Measurements from ENCODE around the gene DYNLL1.

DYNLL1 gene

GRCh38 chr12:120470150-120470784 is 25.6 kb upstream of the DYNLL1 start:
- Histone ChIP-seq H3K36me3 (ENCODE audit: control insufficient read depth in 4 of 4, insufficient read depth in 4 of 4, low read length in 3 of 4) (peaks cover 5 to 20% (median 12%) of the 10 kb centered on the region in 4 experiments), H3K4me3 (ENCODE audit: control insufficient read depth in 1 of 7, extremely low read depth in 1 of 7, insufficient read depth in 4 of 7, low read depth in 2 of 7, low read length in 6 of 7) (peak overlapping the region; percentile 64 to 97 (median 93)), H3K4me1 (ENCODE audit: control extremely low read depth in 1 of 4, control insufficient read depth in 4 of 4, insufficient read depth in 4 of 4, low read length in 3 of 4) (peaks cover 7 to 56% (median 33%) of the 10 kb centered on the region in 4 experiments), H3K9me3 (ENCODE audit: control extremely low read depth in 1 of 5, control insufficient read depth in 4 of 5, insufficient read depth in 2 of 5, low read depth in 1 of 5, low read length in 4 of 5) (no peaks in the 10 kb centered on the region), H3K27me3 (replicated peaks in 2 of 5; ENCODE audit: control insufficient read depth in 4 of 5, insufficient read depth in 5 of 5, low read length in 4 of 5) (no peaks in the 10 kb centered on the region), H3K27ac (ENCODE audit: insufficient read depth in 1 of 2, low read depth in 1 of 2, low read length in 2 of 2, poor library complexity in 1 of 2, severe bottlenecking in 2 of 2) (peak overlapping the region; percentile 50 to 95)
- ChIA-PET CTCF (interaction anchor here (0.8 to 27.3 kb wide), 8 partner anchors 11 to 105 kb away, joined by 3 to 545 read pairs (median 6); partner anchors contain the start of genes COX6A1, GATC and TRIAP1), POLR2A (interaction anchor here (1.2 to 1.7 kb wide), 2 partner anchors 24 to 25 kb away, joined by 4 to 6 read pairs; partner anchors contain the start of genes DYNLL1, GATC and TRIAP1)
- DNase-seq, result peak in 2 of 3 donors; percentile 18 to 39
- 75% methylated on average over 24 of the region's 26 CpGs for WGBS (ENCODE audit: insufficient coverage)

DNA sequence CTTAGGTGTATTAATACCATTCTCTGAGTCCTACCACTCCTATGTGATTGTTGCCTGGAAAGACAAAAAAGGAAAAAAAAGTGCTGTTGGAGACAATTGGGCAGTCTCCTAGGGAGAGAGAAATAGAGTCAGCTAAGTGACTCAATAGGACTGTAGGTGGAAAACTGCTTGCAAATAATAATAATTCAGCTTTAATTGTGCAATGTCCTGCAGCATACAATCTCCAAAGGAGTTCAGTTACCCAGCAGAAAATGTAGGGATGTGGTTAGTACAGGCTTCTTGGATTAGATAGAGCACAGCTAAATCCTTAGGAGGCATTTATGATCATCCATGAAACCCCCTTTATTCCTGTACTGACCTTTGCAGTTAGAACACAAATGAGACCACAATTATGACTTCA is 23.4 kb upstream of the DYNLL1 start:
- H3K27me3 ChIP-seq (replicated peaks in 2 of 5; ENCODE audit: control insufficient read depth in 4 of 5, insufficient read depth in 5 of 5, low read length in 4 of 5), result no peaks in the 10 kb centered on the region
- H3K27ac ChIP-seq (ENCODE audit: insufficient read depth in 1 of 2, low read depth in 1 of 2, low read length in 2 of 2, poor library complexity in 1 of 2, severe bottlenecking in 2 of 2), result no peak overlapping the region
- H3K4me1 ChIP-seq (ENCODE audit: control extremely low read depth in 1 of 4, control insufficient read depth in 4 of 4, insufficient read depth in 4 of 4, low read length in 3 of 4), result peaks cover 7 to 48% (median 29%) of the 10 kb centered on the region in 4 experiments
- ChIA-PET CTCF (interaction anchor here (0.9 to 27.3 kb wide), 6 partner anchors 9 to 105 kb away, joined by 3 to 545 read pairs (median 6); partner anchors contain the start of genes COX6A1, GATC and TRIAP1), POLR2A (no interaction called here)
- H3K4me3 ChIP-seq (ENCODE audit: control insufficient read depth in 1 of 7, extremely low read depth in 1 of 7, insufficient read depth in 4 of 7, low read depth in 2 of 7, low read length in 6 of 7), result no peak overlapping the region
- no peak for DNase-seq
- peaks cover 0 to 2% (median 0%) of the 10 kb centered on the region in 4 experiments for H3K36me3 ChIP-seq (ENCODE audit: control insufficient read depth in 4 of 4, insufficient read depth in 4 of 4, low read length in 3 of 4)
- no peaks in the 10 kb centered on the region for H3K9me3 ChIP-seq (ENCODE audit: control extremely low read depth in 1 of 5, control insufficient read depth in 4 of 5, insufficient read depth in 2 of 5, low read depth in 1 of 5, low read length in 4 of 5)

GRCh38 chr12:120473807-120474615 is 21.9 kb upstream of the DYNLL1 start:
- Histone ChIP-seq H3K9me3 (ENCODE audit: control extremely low read depth in 1 of 5, control insufficient read depth in 4 of 5, insufficient read depth in 2 of 5, low read depth in 1 of 5, low read length in 4 of 5) (no peaks in the 10 kb centered on the region), H3K36me3 (ENCODE audit: control insufficient read depth in 4 of 4, insufficient read depth in 4 of 4, low read length in 3 of 4) (no peaks in the 10 kb centered on the region), H3K4me3 (ENCODE audit: control insufficient read depth in 1 of 7, extremely low read depth in 1 of 7, insufficient read depth in 4 of 7, low read depth in 2 of 7, low read length in 6 of 7) (no peak overlapping the region), H3K27ac (ENCODE audit: insufficient read depth in 1 of 2, low read depth in 1 of 2, low read length in 2 of 2, poor library complexity in 1 of 2, severe bottlenecking in 2 of 2) (no peak overlapping the region), H3K4me1 (ENCODE audit: control extremely low read depth in 1 of 4, control insufficient read depth in 4 of 4, insufficient read depth in 4 of 4, low read length in 3 of 4) (peaks cover 6 to 36% (median 17%) of the 10 kb centered on the region in 4 experiments), H3K27me3 (replicated peaks in 2 of 5; ENCODE audit: control insufficient read depth in 4 of 5, insufficient read depth in 5 of 5, low read length in 4 of 5) (no peaks in the 10 kb centered on the region)
- WGBS (ENCODE audit: insufficient coverage), result 97% methylated on average over 5 of the region's 6 CpGs
- ChIA-PET CTCF (interaction anchor here (1.3 to 27.3 kb wide), 6 partner anchors 7 to 65 kb away, joined by 3 to 545 read pairs (median 9); partner anchors contain the start of genes COX6A1, DYNLL1, GATC and TRIAP1), POLR2A (no interaction called here)
- DNase-seq, result no peak

DNA sequence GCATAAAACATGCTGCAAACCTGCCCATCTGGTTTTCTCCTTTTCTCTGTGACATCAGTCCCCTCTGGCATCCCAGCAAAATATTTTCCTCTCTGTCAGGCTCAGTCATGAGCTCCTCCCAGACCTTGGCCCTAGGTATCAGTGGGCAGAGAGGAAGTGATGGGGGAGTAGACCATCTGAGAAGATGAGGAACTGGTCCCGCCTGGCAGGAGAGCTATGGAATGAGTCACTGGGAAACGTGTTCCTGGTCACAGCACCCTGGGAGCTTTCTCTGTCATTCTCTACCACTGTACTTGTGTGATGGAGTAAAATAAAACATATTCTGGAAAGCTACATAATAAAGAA is 21.3 kb upstream of the DYNLL1 start:
- Histone ChIP-seq H3K36me3 (ENCODE audit: control insufficient read depth in 4 of 4, insufficient read depth in 4 of 4, low read length in 3 of 4) (no peaks in the 10 kb centered on the region), H3K27ac (ENCODE audit: insufficient read depth in 1 of 2, low read depth in 1 of 2, low read length in 2 of 2, poor library complexity in 1 of 2, severe bottlenecking in 2 of 2) (no peak overlapping the region), H3K4me1 (ENCODE audit: control extremely low read depth in 1 of 4, control insufficient read depth in 4 of 4, insufficient read depth in 4 of 4, low read length in 3 of 4) (peaks cover 6 to 36% (median 17%) of the 10 kb centered on the region in 4 experiments), H3K27me3 (replicated peaks in 2 of 5; ENCODE audit: control insufficient read depth in 4 of 5, insufficient read depth in 5 of 5, low read length in 4 of 5) (no peaks in the 10 kb centered on the region), H3K4me3 (ENCODE audit: control insufficient read depth in 1 of 7, extremely low read depth in 1 of 7, insufficient read depth in 4 of 7, low read depth in 2 of 7, low read length in 6 of 7) (no peak overlapping the region), H3K9me3 (ENCODE audit: control extremely low read depth in 1 of 5, control insufficient read depth in 4 of 5, insufficient read depth in 2 of 5, low read depth in 1 of 5, low read length in 4 of 5) (no peaks in the 10 kb centered on the region)
- no CpG with 5 or more reads among the region's 2 CpGs for WGBS (ENCODE audit: insufficient coverage)
- ChIA-PET CTCF (interaction anchor here (1.3 to 27.3 kb wide), 5 partner anchors 8 to 65 kb away, joined by 3 to 545 read pairs (median 8); partner anchors contain the start of genes COX6A1, DYNLL1, GATC and TRIAP1), POLR2A (no interaction called here)
- peak; percentile 41 to 45 (median 44) for DNase-seq

DNA sequence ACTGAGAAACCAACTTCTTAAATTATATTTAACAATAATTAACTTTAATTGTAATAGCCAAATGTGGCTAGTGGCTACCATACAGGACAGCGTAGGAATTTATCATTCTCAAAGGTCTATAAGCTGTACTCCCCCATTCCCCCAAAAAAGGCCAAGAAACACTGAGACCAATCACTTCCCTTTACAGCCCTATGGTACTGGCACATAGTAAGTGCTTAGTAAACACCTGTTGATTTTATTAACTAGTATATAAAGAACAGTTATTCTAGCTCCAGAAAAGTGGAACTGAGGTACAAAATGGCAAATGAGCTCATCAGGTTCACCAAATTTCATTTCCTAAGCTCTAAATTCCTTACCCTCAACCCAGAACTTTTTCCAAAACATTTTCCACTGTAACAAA is 20.3 kb upstream of the DYNLL1 start:
- POLR2A ChIA-PET, result interaction anchor here (0.6 kb wide), 1 partner anchor 81 kb away, joined by 4 read pairs; no protein-coding TSS in a partner anchor
- H3K36me3 ChIP-seq (ENCODE audit: control insufficient read depth in 4 of 4, insufficient read depth in 4 of 4, low read length in 3 of 4), result no peaks in the 10 kb centered on the region
- peaks cover 0 to 29% (median 9%) of the 10 kb centered on the region in 4 experiments for H3K4me1 ChIP-seq (ENCODE audit: control extremely low read depth in 1 of 4, control insufficient read depth in 4 of 4, insufficient read depth in 4 of 4, low read length in 3 of 4)
- H3K4me3 ChIP-seq (ENCODE audit: control insufficient read depth in 1 of 7, extremely low read depth in 1 of 7, insufficient read depth in 4 of 7, low read depth in 2 of 7, low read length in 6 of 7), result no peak overlapping the region
- no peaks in the 10 kb centered on the region for H3K9me3 ChIP-seq (ENCODE audit: control extremely low read depth in 1 of 5, control insufficient read depth in 4 of 5, insufficient read depth in 2 of 5, low read depth in 1 of 5, low read length in 4 of 5)
- no peak overlapping the region for H3K27ac ChIP-seq (ENCODE audit: insufficient read depth in 1 of 2, low read depth in 1 of 2, low read length in 2 of 2, poor library complexity in 1 of 2, severe bottlenecking in 2 of 2)
- CTCF ChIA-PET, result interaction anchor here (0.7 to 27.3 kb wide), 5 partner anchors 9 to 30 kb away, joined by 3 to 545 read pairs (median 8); partner anchors contain the start of genes COX6A1, DYNLL1, GATC and TRIAP1
- no peak for DNase-seq
- no peaks in the 10 kb centered on the region for H3K27me3 ChIP-seq (replicated peaks in 2 of 5; ENCODE audit: control insufficient read depth in 4 of 5, insufficient read depth in 5 of 5, low read length in 4 of 5)
- no CpG with 5 or more reads among the region's 1 CpG for WGBS (ENCODE audit: insufficient coverage)

GRCh38 chr12:120479458-120479857 is 16.5 kb upstream of the DYNLL1 start:
- Histone ChIP-seq H3K4me1 (ENCODE audit: control extremely low read depth in 1 of 4, control insufficient read depth in 4 of 4, insufficient read depth in 4 of 4, low read length in 3 of 4) (peaks cover 0 to 22% (median 10%) of the 10 kb centered on the region in 4 experiments), H3K36me3 (ENCODE audit: control insufficient read depth in 4 of 4, insufficient read depth in 4 of 4, low read length in 3 of 4) (peaks cover 0 to 2% (median 0%) of the 10 kb centered on the region in 4 experiments), H3K4me3 (ENCODE audit: control insufficient read depth in 1 of 7, extremely low read depth in 1 of 7, insufficient read depth in 4 of 7, low read depth in 2 of 7, low read length in 6 of 7) (no peak overlapping the region), H3K27ac (ENCODE audit: insufficient read depth in 1 of 2, low read depth in 1 of 2, low read length in 2 of 2, poor library complexity in 1 of 2, severe bottlenecking in 2 of 2) (no peak overlapping the region), H3K27me3 (replicated peaks in 2 of 5; ENCODE audit: control insufficient read depth in 4 of 5, insufficient read depth in 5 of 5, low read length in 4 of 5) (no peaks in the 10 kb centered on the region), H3K9me3 (ENCODE audit: control extremely low read depth in 1 of 5, control insufficient read depth in 4 of 5, insufficient read depth in 2 of 5, low read depth in 1 of 5, low read length in 4 of 5) (no peaks in the 10 kb centered on the region)
- 100% methylated on average over 1 of the region's 1 CpG for WGBS (ENCODE audit: insufficient coverage)
- POLR2A ChIA-PET, result no interaction called here
- CTCF ChIA-PET, result interaction anchor here (0.5 to 6.5 kb wide), 6 partner anchors 10 to 237 kb away, joined by 3 to 57 read pairs (median 5); partner anchors contain the start of gene SRSF9
- DNase-seq, result no peak

Measured in common myeloid progenitor, CD34-positive (primary cell).